Measurements from ENCODE around the gene C1orf185. TPM values are rescaled to one million over a fixed set of nuclear protein-coding genes. Genes with fewer than 3 reads are reported as not detected.
A peak's percentile ranks its signal among the peaks of the same experiment; 100 is the strongest.

C1orf185 gene
- under 0.01 TPM in 1 of 2 replicates, not detected in the other for total RNA-seq

DNA sequence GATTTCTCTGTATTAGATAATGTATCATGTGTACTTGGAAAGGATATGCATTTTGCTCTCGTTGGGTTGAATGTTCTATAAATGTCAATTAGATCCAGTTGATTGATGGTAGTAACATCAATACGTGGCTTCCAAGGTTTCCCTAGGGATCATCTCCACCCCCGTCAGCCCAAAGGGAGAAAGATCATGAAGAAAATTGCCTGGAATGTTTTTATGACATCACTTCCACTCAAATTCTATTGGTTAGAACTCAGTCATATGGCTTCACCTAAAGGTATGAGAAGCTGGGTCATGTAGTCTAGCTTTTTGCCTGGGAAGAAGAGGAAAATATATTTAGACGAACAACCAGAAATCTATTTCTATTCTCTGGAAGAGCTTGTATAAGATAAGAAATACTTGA is at the start of gene C1orf185:
TSS of gene C1orf185 (plus strand) at position 253 of the 400 bp plus-strand sequence. CDS start at position 259, 6 bp downstream.
- DNase-seq (ENCODE audit: low read depth), result no peak
- TF ChIP-seq, protein P1, sequence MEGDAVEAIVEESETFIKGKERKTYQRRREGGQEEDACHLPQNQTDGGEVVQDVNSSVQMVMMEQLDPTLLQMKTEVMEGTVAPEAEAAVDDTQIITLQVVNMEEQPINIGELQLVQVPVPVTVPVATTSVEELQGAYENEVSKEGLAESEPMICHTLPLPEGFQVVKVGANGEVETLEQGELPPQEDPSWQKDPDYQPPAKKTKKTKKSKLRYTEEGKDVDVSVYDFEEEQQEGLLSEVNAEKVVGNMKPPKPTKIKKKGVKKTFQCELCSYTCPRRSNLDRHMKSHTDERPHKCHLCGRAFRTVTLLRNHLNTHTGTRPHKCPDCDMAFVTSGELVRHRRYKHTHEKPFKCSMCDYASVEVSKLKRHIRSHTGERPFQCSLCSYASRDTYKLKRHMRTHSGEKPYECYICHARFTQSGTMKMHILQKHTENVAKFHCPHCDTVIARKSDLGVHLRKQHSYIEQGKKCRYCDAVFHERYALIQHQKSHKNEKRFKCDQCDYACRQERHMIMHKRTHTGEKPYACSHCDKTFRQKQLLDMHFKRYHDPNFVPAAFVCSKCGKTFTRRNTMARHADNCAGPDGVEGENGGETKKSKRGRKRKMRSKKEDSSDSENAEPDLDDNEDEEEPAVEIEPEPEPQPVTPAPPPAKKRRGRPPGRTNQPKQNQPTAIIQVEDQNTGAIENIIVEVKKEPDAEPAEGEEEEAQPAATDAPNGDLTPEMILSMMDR (IDR thresholded peaks at IDR 0.05; ENCODE audit: insufficient read depth, low read depth, low read length), result no peak

DNA sequence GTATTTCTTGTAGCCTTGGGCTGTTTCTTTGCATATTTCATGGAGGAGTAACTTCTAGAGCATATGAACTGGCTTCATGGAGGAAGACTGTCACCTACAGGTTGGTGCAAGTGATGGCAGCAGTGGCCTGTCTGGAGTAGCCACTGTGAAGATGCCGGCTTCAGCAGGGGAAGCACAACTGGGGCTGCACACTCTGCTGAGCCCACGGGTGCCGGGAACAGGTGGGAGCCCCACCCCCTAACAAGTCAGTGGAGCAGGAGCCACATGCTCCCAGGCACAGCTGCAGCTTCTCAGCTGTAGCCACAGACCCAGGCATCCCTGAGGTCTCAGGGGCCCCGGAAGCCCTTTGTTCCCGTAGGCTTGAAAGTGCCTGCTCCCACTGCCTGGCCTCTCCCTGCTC is 43.2 kb upstream of the C1orf185 start:
- TF ChIP-seq, protein P1 (IDR thresholded peaks at IDR 0.05; ENCODE audit: insufficient read depth, low read depth, low read length), result peak; percentile 49
- H3K4me3 ChIP-seq (ENCODE audit: low read depth, low read length), result no peak overlapping the region
- DNase-seq (ENCODE audit: low read depth), result peak; percentile 39

More for the DNA sequence above, at the start of gene C1orf185:
- no peak within 1 kb of the TSS for H3K4me3 ChIP-seq (ENCODE audit: low read depth, low read length)

DNA sequence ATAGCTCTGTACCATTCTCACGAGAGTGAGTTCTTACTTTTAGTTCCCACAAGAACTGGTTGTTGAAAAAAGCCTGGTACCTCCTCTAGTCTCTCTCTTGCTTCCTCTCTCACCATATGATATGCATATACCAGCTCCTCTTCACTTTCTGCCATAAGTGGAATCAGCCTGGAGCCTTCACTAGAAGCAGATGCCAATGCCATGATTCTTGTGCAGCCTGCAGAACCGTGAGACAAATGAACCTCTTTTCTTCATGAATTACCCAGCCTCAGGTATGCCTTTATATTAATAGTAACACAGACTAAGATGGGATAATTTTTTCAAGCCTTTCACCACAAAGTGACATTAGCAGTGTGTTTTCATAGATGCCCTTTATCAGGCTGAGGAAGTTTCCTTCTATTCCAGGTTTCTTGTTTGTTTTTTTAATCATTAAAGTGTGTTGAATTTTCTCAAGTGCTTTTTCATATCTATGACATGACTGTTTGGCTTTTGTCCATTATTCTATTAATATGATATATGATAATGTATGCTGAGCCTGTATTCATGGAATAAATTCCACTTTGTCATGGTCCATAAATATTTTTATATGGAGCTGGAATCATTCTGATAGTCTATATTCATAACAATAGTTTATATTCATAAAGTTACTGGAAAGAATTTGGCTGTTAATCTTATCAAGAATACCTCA is 40.7 kb upstream of the C1orf185 start:
- DNase-seq (ENCODE audit: low read depth), result no peak
- no peak overlapping the region for H3K4me3 ChIP-seq (ENCODE audit: low read depth, low read length)
- TF ChIP-seq, protein P1 (IDR thresholded peaks at IDR 0.05; ENCODE audit: insufficient read depth, low read depth, low read length), result no peak

DNA sequence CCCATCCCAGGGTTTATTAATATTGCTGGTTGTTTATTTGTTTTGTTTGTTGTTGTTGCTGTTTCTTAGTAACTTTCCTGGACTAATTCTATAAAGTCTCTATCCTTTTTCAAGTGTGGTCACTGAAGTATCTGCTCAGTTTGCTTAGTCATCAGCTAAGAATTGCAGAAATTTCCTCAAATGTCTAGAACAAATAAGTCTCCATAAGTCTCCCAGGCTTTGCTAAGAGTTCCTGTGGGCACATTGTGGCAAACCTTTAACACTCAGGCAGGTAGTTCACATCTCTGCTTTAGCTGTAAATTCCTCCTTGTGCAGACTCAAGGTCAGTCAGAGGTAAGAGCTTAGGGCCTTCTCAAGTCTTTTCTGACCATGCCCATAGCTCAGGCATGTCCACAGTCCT is 38.9 kb upstream of the C1orf185 start:
- H3K4me3 ChIP-seq (ENCODE audit: low read depth, low read length), result no peak overlapping the region
- DNase-seq (ENCODE audit: low read depth), result peak; percentile 71
- TF ChIP-seq, protein P1 (IDR thresholded peaks at IDR 0.05; ENCODE audit: insufficient read depth, low read depth, low read length), result no peak

DNA sequence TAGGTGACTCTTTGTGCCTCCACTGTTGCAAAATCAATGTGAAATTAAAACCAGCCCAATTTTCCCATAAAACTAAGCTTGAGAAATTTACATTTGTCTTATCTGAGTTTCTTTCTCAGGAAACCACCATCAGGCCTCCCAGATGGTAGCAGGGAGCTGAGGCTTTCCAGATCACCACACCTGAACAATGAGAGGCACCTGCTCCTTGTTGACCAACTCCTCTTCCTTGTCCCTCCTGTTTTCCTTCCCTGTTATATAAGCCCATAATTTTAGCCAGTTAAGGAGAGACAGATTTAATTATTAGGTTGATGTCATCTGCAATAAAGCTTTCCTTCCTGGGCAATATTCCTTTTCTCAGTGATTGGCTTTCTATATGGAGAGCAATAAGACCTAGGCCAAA is 32.0 kb upstream of the C1orf185 start:
- TF ChIP-seq, protein P1 (IDR thresholded peaks at IDR 0.05; ENCODE audit: insufficient read depth, low read depth, low read length), result no peak
- H3K4me3 ChIP-seq (ENCODE audit: low read depth, low read length), result no peak overlapping the region
- no peak for DNase-seq (ENCODE audit: low read depth)

DNA sequence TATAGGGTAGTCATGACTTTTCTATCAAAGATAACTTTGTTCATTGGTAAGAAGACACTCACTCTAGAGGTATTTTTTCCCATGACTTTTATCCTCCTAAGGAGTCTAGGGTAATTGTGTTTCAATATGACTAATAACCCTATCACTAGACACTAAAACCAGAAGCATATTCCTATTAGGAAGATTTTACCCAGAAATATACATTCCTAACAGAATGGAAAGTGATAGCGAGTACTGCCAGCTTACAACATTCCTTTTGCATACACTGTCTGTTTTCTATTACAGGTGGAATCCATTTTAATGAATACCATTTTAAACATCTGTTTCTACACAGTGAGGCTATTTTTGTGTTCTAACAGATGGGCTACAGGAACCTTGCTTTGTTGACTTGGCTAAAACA is 31.4 kb upstream of the C1orf185 start:
- DNase-seq (ENCODE audit: low read depth), result no peak
- H3K4me3 ChIP-seq (ENCODE audit: low read depth, low read length), result no peak overlapping the region
- TF ChIP-seq, protein P1 (IDR thresholded peaks at IDR 0.05; ENCODE audit: insufficient read depth, low read depth, low read length), result no peak
